WTC11 (cell line): Measurements from ENCODE around the gene SPECC1L.

ENCODE experiments used
- NFE2L1 ChIP-seq: sonication (generic); formaldehyde crosslinking; IDR thresholded peaks from 2 replicates; pipeline ENCODE4 v1.8.1; 2023; ENCODE audit warnings: missing genetic modification reagents
- ZMAT4 ChIP-seq: fragments of 250-450 bp; sonication (Bioruptor Pico); IDR thresholded peaks from 2 replicates; pipeline ENCODE4 v1.9.0; 2021; ENCODE audit warnings: mild to moderate bottlenecking

DNA sequence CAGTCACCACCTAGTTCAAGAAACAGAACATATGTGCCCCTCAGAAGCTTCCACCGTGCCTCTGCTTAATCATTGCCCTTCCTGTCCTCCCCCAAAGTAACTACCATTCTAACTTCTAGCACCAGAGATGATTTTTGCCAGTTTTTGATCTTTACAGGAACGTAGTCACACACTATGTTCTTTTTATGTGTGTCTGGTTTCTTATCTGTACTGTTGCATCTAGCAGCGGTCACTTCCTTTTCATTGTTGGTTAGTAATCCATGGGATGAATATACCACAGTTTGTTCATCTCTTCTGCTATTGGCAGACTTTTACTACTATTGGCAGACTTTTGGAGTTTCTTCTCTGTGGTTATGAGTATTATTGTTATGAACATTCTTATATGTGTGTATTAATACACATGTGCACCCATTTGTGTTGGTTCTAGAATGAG, 34.6 kb downstream of the SPECC1L start:
- no peak for TF ChIP-seq ZMAT4 (CRISPR knock-in tag)
- no peak for TF ChIP-seq NFE2L1
